GM10248 (cell line): ENCODE results near the gene ING3.

Experiments used
- CTCF ChIA-PET: fragments of 300-600 bp; sonication (Branson Sonifier 250); formaldehyde crosslinking; extraction: SDS; loops from one replicate; lab custom pipeline; 2021; ENCODE audit warnings: antibody characterized with exemption; lab: Yijun Ruan, JAX
- POLR2A ChIA-PET: fragments of 350-650 bp; sonication (Branson Sonifier 250); formaldehyde crosslinking; extraction: SDS; loops from one replicate; lab custom pipeline; 2020; ENCODE audit warnings: antibody characterized with exemption; lab: Yijun Ruan, JAX
- DNase-seq: peaks from one replicate; pipeline ENCODE4 v3.0.0; 2012; ENCODE audit errors: extremely low spot score
- TF ChIP-seq, protein P1 (sequence below): IDR thresholded peaks from 2 replicates; pipeline ENCODE4 v1.5.1; 2012; ENCODE audit warnings: mild to moderate bottlenecking, low read depth; ENCODE audit errors: extremely low read depth, missing control alignments, control extremely low read depth

ING3 gene

DNA sequence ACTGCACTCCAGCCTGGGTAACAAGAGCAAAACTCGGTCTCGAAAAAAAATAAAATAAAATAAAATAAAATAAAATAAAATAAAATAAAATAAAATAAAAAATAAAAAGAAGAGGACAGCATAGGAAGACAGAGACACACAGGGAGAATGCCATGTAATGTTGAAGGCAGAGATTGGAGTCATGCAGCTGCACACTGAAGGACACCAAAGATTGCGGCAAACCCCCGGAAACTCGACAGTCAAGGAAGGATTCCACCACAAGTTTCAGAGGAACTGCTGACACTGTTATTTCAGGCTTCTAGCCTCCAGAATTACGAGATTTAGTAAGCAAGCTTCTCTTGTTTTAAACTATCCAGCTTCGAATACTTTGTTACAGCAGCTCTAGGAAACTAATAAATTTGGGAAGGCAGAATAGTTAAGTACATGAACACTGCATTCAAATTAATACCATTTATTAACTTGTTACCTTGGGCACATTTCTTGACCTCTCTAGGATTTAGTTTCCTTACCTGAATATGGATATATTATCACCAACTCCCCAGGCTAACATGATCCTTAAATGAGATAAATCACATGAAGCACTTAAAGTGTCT lies 47.4 kb downstream of the ING3 start:
- no peak for DNase-seq
- POLR2A ChIA-PET: no interaction called here
- CTCF ChIA-PET: interaction anchor here (7.6 kb wide), 1 partner anchor 9 kb away, joined by 75 read pairs; the partner anchor contains the start of gene CPED1
- TF ChIP-seq, protein P1, sequence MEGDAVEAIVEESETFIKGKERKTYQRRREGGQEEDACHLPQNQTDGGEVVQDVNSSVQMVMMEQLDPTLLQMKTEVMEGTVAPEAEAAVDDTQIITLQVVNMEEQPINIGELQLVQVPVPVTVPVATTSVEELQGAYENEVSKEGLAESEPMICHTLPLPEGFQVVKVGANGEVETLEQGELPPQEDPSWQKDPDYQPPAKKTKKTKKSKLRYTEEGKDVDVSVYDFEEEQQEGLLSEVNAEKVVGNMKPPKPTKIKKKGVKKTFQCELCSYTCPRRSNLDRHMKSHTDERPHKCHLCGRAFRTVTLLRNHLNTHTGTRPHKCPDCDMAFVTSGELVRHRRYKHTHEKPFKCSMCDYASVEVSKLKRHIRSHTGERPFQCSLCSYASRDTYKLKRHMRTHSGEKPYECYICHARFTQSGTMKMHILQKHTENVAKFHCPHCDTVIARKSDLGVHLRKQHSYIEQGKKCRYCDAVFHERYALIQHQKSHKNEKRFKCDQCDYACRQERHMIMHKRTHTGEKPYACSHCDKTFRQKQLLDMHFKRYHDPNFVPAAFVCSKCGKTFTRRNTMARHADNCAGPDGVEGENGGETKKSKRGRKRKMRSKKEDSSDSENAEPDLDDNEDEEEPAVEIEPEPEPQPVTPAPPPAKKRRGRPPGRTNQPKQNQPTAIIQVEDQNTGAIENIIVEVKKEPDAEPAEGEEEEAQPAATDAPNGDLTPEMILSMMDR: no peak

DNA sequence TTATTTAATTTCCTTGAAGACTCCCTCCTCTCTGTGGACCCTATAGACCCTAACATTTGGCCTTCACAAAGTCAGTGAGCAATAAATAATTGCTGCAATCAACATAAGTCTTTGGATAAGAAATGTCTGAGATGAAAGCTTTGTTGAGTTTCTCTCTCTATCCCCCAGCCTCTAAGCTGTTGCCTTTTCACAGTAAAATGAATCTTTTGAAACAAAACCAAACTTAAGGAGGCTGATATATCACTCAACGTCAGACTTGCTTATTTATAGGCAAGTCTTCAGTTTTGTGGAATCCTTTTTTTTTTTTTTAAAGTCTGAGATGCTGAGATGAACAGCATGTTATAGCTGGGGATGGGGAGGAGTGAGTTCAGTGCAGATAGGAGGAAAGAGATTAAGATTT lies 47.9 kb downstream of the ING3 start:
- CTCF ChIA-PET: interaction anchor here (7.6 kb wide), 1 partner anchor 10 kb away, joined by 75 read pairs; the partner anchor contains the start of gene CPED1
- TF ChIP-seq, protein P1: no peak
- no peak for DNase-seq
- POLR2A ChIA-PET: no interaction called here

DNA sequence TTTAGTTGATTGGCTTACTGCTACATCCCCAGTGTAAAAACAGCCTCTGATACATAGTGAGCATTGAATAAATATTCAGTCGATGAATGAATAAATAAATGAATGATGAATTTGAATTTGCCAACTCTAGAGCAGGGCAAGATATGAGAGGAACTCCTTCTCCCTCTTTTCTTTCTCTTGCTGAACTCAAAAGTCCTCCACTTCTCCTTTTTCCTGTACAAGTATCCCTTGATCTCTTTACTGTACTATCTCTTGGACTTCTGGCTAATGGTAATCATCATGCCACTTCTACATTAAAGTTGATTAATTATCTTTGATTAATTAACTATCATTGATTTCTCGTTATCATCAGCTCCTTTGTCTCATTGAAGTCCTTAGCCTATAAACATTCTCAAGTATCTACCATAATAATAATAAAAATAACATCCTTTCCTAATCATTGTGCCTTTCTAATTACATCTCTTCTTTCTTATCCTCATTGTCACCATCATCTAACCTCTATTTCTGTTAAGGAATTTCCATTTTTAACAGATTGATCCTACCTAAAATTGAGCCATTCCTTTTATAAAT lies 48.5 kb downstream of the ING3 start:
- TF ChIP-seq, protein P1: no peak
- DNase-seq: no peak
- POLR2A ChIA-PET: no interaction called here
- CTCF ChIA-PET: interaction anchor here (7.6 kb wide), 1 partner anchor 10 kb away, joined by 75 read pairs; the partner anchor contains the start of gene CPED1

DNA sequence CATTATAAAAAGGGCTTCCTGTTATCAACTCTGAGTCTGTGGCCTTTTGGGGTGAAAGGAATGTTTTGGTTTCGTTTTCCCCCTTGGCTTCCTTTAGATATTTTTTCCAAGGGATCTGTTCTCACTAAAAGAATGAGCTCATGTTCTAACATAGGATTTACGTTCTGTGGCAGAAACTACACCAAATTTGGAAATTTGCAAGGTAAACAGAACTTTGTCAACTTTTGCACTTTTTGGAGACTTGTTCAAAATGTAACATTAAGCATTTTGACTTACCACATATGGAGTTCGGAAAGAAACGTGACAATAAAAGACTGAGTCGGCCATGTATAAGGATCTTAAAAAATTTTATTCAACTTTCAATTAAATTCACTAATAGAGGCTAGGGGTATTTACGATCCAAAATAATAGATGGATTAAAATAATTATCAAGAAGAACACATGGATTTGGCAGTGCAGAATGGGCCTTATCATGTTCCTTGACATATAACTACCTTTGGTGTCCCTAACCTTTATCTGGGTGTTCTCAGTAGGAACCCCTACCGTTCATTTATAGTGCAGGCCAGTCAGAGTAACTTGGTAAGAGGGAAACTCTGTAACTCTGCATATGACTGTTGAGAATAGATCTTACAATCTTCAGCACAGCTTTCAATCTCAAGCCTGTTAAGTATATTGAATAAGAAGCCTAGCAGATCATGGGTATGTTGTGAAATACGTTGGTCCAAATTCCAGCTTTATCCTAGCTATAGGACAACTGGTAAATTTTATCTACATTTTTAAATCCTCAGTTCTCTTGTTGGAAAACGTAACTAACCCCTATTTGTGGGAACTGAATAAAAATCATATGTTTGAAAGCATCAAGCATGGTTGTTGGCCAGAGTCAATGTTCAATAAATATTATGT lies 49.8 kb downstream of the ING3 start:
- ChIA-PET CTCF (interaction anchor here (1.3 to 7.6 kb wide), 2 partner anchors 9 to 12 kb away, joined by 4 to 75 read pairs; partner anchors contain the start of gene CPED1), POLR2A (no interaction called here)
- no peak for DNase-seq
- TF ChIP-seq, protein P1: no peak

DNA sequence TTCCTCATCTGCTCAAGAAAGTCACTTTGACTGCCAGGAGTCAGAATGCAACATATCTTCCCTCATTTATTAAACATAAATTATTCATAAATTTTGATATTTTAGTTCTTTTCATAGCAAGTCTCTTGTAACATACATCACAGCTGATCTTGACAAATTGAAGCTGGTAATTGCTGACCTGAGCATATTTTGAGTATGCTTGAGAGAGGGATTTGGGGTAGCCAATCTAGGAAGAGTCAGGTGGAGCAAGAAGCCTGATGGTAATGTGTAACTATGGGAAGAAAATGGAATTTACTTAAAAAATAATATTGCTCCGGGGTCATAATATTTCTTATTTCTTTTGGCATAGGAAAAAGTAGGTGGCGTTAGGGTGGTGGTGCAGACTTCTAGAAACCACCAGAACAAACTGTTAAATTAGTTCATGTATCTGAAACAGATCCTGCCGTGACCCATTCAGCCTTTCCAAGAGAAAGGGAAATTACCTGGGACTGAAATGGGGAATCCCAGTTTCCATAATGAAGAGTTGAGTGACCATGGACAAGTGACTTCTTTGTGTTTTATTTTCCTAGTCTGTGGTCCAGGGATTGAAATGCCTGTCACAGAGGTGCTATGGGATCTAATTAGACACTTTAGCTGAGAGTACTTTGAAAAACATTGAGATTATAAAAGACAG lies 50.8 kb downstream of the ING3 start:
- ChIA-PET CTCF (interaction anchor here (1.2 to 7.6 kb wide), 2 partner anchors 13 to 26 kb away, joined by 3 to 75 read pairs; partner anchors contain the start of gene CPED1), POLR2A (no interaction called here)
- TF ChIP-seq, protein P1: no peak
- DNase-seq: no peak
